A673 (cell line): ENCODE measurements around the gene CMC4. TPM values are rescaled to one million over a fixed set of nuclear protein-coding genes. Genes with fewer than 3 reads are reported as not detected.

ENCODE experiments used
- Bru-seq: library from RNA; stranded (reverse); fragments of 400-500 nt; gene quantifications from one replicate; lab custom pipeline; 2021; lab: Mats Ljungman, UMichigan
- BruChase-seq, 2 experiments: library from RNA; stranded (reverse); fragments of 400-500 nt; gene quantifications; one replicate each; lab custom pipeline; 2021; lab: Mats Ljungman, UMichigan
- BruUV-seq: library from RNA; stranded (reverse); fragments of 400-500 nt; replicated peaks from 2 replicates; lab custom pipeline; 2021; lab: Mats Ljungman, UMichigan
- CTCF ChIA-PET: fragments of 300-600 bp; sonication (Branson Sonifier 250); formaldehyde crosslinking; loops from one replicate; lab custom pipeline; 2022; ENCODE audit warnings: antibody characterized with exemption; lab: Charles Lee
- POLR2A ChIA-PET: fragments of 300-600 bp; sonication (Branson Sonifier 250); formaldehyde crosslinking; loops from one replicate; lab custom pipeline; 2022; ENCODE audit warnings: antibody characterized with exemption; ENCODE audit not compliant: low non-redundant PET; lab: Charles Lee
- DNase-seq: peaks from one replicate; pipeline ENCODE4 v3.0.0-alpha.2; 2015; ENCODE audit warnings: low spot score
- H3K27ac ChIP-seq: fragments of 200-600 bp; sonication (generic); 2 replicates; pipeline ENCODE4 v1.5.1; 2016; ENCODE audit warnings: mixed run types, low read depth, mild to moderate bottlenecking, mixed read lengths, antibody characterized with exemption, low read length; ENCODE audit not compliant: poor library complexity, severe bottlenecking
- H3K27me3 ChIP-seq: fragments of 200-600 bp; sonication (generic); replicated peaks from 2 replicates; pipeline ENCODE4 v1.6.1; 2017; ENCODE audit warnings: mixed run types, low read depth, mild to moderate bottlenecking, mixed read lengths, antibody characterized with exemption, low read length; ENCODE audit not compliant: insufficient read depth, poor library complexity
- H3K36me3 ChIP-seq: fragments of 200-600 bp; sonication (generic); 2 replicates; pipeline ENCODE4 v1.6.1; 2016; ENCODE audit warnings: mixed run types, mild to moderate bottlenecking, mixed read lengths, antibody characterized with exemption, low read length; ENCODE audit not compliant: insufficient read depth, poor library complexity, severe bottlenecking
- H3K4me1 ChIP-seq: fragments of 200-600 bp; sonication (generic); 2 replicates; pipeline ENCODE4 v1.6.1; 2017; ENCODE audit warnings: mixed run types, mild to moderate bottlenecking, mixed read lengths, antibody characterized with exemption, low read length; ENCODE audit not compliant: insufficient read depth, poor library complexity, severe bottlenecking
- H3K4me3 ChIP-seq: fragments of 200-600 bp; sonication (generic); 2 replicates; pipeline ENCODE4 v1.5.1; 2016; ENCODE audit warnings: low read depth, mixed run types, mild to moderate bottlenecking, mixed read lengths, low read length; ENCODE audit not compliant: poor library complexity, severe bottlenecking
- H3K9me3 ChIP-seq: fragments of 200-600 bp; sonication (generic); 2 replicates; pipeline ENCODE4 v1.6.1; 2016; ENCODE audit warnings: mixed run types, low read depth, mild to moderate bottlenecking, mixed read lengths, antibody characterized with exemption, low read length; ENCODE audit not compliant: poor library complexity, severe bottlenecking
- CTCF ChIP-seq: fragments of 300-800, 200-600 bp; sonication (generic); conservative IDR thresholded peaks from 2 replicates; pipeline ENCODE4 v1.5.1; 2017; ENCODE audit warnings: low read depth, mild to moderate bottlenecking, antibody characterized with exemption, low read length, moderate library complexity, mixed read lengths
- EZH2 ChIP-seq: fragments of 200-600 bp; sonication (generic); IDR thresholded peaks from 2 replicates; pipeline ENCODE4 v1.6.1; 2017; ENCODE audit warnings: borderline replicate concordance, low read depth, mild to moderate bottlenecking, mixed read lengths, antibody characterized with exemption, low read length; ENCODE audit not compliant: poor library complexity, severe bottlenecking
- intact Hi-C: fragments of 100-400 bp; cut with micrococcal nuclease; formaldehyde crosslinking; loops from one replicate; pipeline ENCODE4 v1.10.0; 2022; ENCODE audit not compliant: unreplicated experiment
- long read RNA-seq: library from polyadenylated mRNA; stranded (forward); transcript quantifications from one replicate; pipeline ENCODE4 v2.0.0, GENCODE V29; 2022
- total RNA-seq: library from RNA; stranded (reverse); gene quantifications from 2 replicates; pipeline ENCODE4 v1.2.3, GENCODE V29; 2021

Gene CMC4
- total RNA-seq (5.9 and 6.4 TPM in 2 replicates), Bru-seq, nascent RNA (percentile 65 among the genes with signal in this experiment), BruChase-seq, experiment 1, labeled RNA remaining after a 2-hour chase (percentile 65 among the genes with signal in this experiment), BruChase-seq, experiment 2, labeled RNA remaining after a 6-hour chase (percentile 56 among the genes with signal in this experiment)
- long read RNA-seq, transcript CMC4-202 (3 exons, 1,107 nt), result major isoform, 26 of 29 reads
- long read RNA-seq, partial matches to known transcripts, result 0 of 29 reads
- long read RNA-seq, other reads (novel, unspliced or antisense), result 3 of 29 reads

GRCh38 chrX:155070975-155071693 is at the start of gene CMC4, which contains the start of the genes BRCC3 and MTCP1:
Gene CMC4 (minus strand): TSS chrX:155071136. CDS start chrX:155064023, 7,113 bp downstream.
Gene BRCC3 (plus strand): TSS chrX:155071508. CDS start chrX:155071528, 20 bp downstream.
Gene MTCP1 (minus strand): TSS chrX:155071136. CDS start chrX:155066010, 5,126 bp downstream.
- CTCF ChIA-PET, result no interaction called here
- DNase-seq, result peak; percentile 84

GRCh38 chrX:155115174-155115819 is 44.4 kb upstream of the CMC4 start:
- no peak for TF ChIP-seq CTCF
- TF ChIP-seq EZH2, result no peak
- H3K27me3 ChIP-seq, result no peaks in the 10 kb centered on the region
- intact Hi-C loops, result no loop called here
- ChIA-PET CTCF (no interaction called here), POLR2A (no interaction called here)
- no peak overlapping the region for H3K4me3 ChIP-seq
- no peaks in the 10 kb centered on the region for H3K36me3 ChIP-seq
- no peaks in the 10 kb centered on the region for H3K4me1 ChIP-seq
- DNase-seq, result no peak
- H3K9me3 ChIP-seq, result peaks cover 10% of the 10 kb centered on the region
- BruUV-seq, result no TSS peak
- H3K27ac ChIP-seq, result no peak overlapping the region

More at GRCh38 chrX:155070975-155071693, at the start of gene CMC4, which contains the start of the genes BRCC3 and MTCP1:
- intact Hi-C loops, result no loop called here
- no TSS peak for BruUV-seq
- Histone ChIP-seq H3K4me1 (peaks cover 9% of the 10 kb centered on the region), H3K9me3 (no peaks in the 10 kb centered on the region), H3K4me3 (peak within 1 kb of the TSS; percentile 77), H3K27me3 (no peaks in the 10 kb centered on the region), H3K36me3 (peaks cover 13% of the 10 kb centered on the region), H3K27ac (peak within 1 kb of the TSS; percentile 84)
- no peak for TF ChIP-seq EZH2
- no peak for TF ChIP-seq CTCF
- POLR2A ChIA-PET, result no interaction called here

- H3K27me3 ChIP-seq, result no peaks in the 10 kb centered on the region
- H3K36me3 ChIP-seq, result no peaks in the 10 kb centered on the region
- ChIA-PET POLR2A (no interaction called here), CTCF (no interaction called here)
- TF ChIP-seq CTCF (no peak), EZH2 (no peak)
- no TSS peak for BruUV-seq
- H3K4me1 ChIP-seq, result no peaks in the 10 kb centered on the region
- no peak overlapping the region for H3K4me3 ChIP-seq
- no peak overlapping the region for H3K27ac ChIP-seq
- peaks cover 10% of the 10 kb centered on the region for H3K9me3 ChIP-seq
- no peak for DNase-seq
- intact Hi-C loops, result no loop called here
Observed at GRCh38 chrX:155113097-155113496, 42.2 kb upstream of the CMC4 start.
